GM12801 (cell line): ENCODE measurements around the gene RBMXL2.

Experiments used
- TF ChIP-seq, protein P1 (sequence below): IDR thresholded peaks from one replicate; pipeline ENCODE4 v1.5.1; 2011; ENCODE audit warnings: control low read depth; ENCODE audit not compliant: insufficient read length; ENCODE audit errors: extremely low read depth

Gene RBMXL2

GRCh38 chr11:7115780-7116179, 27.0 kb downstream of the RBMXL2 start:
- TF ChIP-seq, protein P1, sequence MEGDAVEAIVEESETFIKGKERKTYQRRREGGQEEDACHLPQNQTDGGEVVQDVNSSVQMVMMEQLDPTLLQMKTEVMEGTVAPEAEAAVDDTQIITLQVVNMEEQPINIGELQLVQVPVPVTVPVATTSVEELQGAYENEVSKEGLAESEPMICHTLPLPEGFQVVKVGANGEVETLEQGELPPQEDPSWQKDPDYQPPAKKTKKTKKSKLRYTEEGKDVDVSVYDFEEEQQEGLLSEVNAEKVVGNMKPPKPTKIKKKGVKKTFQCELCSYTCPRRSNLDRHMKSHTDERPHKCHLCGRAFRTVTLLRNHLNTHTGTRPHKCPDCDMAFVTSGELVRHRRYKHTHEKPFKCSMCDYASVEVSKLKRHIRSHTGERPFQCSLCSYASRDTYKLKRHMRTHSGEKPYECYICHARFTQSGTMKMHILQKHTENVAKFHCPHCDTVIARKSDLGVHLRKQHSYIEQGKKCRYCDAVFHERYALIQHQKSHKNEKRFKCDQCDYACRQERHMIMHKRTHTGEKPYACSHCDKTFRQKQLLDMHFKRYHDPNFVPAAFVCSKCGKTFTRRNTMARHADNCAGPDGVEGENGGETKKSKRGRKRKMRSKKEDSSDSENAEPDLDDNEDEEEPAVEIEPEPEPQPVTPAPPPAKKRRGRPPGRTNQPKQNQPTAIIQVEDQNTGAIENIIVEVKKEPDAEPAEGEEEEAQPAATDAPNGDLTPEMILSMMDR: no peak

DNA sequence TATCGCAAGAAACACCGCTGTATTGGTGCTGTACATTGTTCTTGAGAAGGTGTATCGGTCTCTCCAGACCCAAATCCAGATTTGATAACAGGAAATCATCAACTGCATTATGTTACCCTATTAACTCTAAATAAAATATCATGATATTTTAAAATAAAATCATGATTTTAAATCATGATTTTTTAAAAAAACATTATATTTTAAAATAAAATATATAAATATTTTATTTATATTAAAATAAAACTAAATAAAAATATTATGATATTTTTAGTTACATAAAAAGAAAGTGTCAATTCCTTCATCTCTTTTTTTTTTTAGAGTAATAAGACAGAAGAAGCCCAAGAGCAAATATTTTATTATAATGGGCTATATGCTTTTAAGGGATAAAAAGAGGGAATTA, 27.6 kb downstream of the RBMXL2 start:
- TF ChIP-seq, protein P1: no peak

DNA sequence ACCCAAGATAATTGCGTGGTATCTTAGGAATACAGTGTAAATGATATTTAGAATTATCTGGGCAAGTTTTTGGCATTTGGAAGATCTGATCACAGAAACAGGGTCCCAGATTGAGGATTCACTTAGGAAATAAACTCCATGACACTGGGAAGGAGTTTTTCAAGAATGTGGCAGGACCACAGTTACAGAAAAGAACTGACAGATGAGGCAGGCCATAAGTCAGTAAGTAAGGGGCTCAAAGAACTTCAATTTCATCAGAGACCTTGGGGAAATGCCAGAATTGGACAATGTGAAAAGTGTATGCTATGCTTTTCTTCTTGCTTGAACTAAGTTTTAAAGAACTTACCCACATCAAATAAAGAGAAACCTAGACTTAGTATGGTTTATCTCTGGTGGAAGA, 49.3 kb downstream of the RBMXL2 start:
- TF ChIP-seq, protein P1: no peak
